ENCODE data around the gene FBXO31.
A peak's percentile ranks its signal among the peaks of the same experiment; 100 is the strongest.

The FBXO31 gene

DNA sequence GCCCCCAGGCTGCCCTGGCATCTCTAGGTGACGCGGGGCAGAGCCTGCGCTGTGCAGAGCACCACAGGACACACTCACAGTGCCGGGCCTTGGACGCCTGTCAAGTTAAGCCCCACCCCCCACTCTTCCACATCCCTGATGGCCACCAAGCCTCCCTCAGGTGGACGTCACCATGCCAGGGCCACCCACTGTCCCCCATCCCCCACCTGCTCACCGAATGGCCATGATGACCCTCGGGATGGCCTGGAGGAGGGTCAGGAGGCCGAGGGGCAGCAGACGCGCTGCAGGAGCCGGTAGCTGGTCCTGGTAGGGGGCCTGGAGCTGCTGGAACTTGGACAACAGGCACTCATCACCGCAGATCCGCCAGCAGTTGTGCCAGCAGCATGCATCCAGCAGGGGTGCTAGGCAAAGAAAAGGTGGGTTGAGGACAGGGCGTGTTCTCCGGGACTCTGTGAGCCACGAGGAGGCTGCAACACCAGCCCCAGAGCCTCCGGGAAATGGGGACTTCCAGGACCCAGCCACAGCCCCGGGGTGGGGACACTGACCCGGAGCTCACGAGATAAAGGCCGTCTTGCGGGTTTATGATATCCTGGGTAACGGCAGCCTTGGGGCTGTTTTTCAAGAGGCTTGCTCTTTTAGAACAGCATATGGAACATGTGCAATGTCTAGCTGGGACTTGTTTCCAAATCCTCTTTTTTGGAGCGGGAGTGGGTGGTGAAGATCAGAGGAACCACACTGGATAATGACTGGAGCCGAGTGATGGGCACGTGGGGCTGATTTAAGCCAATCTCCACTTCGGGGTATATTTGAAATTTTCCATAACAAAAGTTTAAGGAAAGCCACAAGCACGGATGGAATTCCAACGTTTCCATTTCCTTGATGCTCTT, 77.8 kb downstream of the FBXO31 start:
- no peak for TF ChIP-seq POLR2A (IDR thresholded peaks at IDR 0.05; ENCODE audit: low read depth, low read length)
- no peak for TF ChIP-seq TAF1 (IDR thresholded peaks at IDR 0.05; ENCODE audit: borderline replicate concordance, low read depth, low read length)
- TF ChIP-seq POLR2AphosphoS5 (IDR thresholded peaks at IDR 0.05; ENCODE audit: low read depth, low read length): no peak
- DNase-seq (ENCODE audit: insufficient read length) (no peak), FAIRE-seq (no peak)

DNA sequence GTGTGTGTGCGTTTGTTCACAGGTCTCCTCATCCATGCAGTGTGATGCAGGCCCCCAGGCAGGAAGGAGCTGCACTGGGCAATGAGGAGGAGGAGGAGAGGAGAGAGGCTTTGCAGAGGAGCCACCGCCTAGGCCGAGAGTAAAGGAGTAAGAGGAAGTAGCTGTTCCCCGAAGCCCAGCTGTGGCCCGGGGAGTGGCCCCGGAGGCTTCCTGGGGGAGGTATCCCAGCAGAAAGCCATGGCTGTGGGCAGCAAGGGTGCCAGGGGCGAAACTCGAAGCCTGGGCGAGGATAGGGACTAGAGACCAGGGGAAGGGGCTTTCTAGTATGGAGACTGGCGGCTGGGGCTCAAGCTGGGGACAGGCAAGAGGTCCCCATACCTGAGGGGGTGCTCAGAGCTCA, 78.6 kb downstream of the FBXO31 start:
- FAIRE-seq (no peak), DNase-seq (ENCODE audit: insufficient read length) (no peak)
- TF ChIP-seq POLR2AphosphoS5 (IDR thresholded peaks at IDR 0.05; ENCODE audit: low read depth, low read length) (no peak), TAF1 (IDR thresholded peaks at IDR 0.05; ENCODE audit: borderline replicate concordance, low read depth, low read length) (no peak), POLR2A (IDR thresholded peaks at IDR 0.05; ENCODE audit: low read depth, low read length) (no peak)

- no peak for FAIRE-seq
- no peak for DNase-seq (ENCODE audit: insufficient read length)
- TF ChIP-seq TAF1 (IDR thresholded peaks at IDR 0.05; ENCODE audit: borderline replicate concordance, low read depth, low read length) (no peak), POLR2A (IDR thresholded peaks at IDR 0.05; ENCODE audit: low read depth, low read length) (no peak)
Observed at GRCh38 chr16:87303962-87304521, 79.5 kb downstream of the FBXO31 start.

- DNase-seq (ENCODE audit: insufficient read length) (no peak), FAIRE-seq (no peak)
- no peak for TF ChIP-seq POLR2A (IDR thresholded peaks at IDR 0.05; ENCODE audit: low read depth, low read length)
- no peak for TF ChIP-seq POLR2AphosphoS5 (IDR thresholded peaks at IDR 0.05; ENCODE audit: low read depth, low read length)
- TF ChIP-seq TAF1 (IDR thresholded peaks at IDR 0.05; ENCODE audit: borderline replicate concordance, low read depth, low read length): no peak
Observed at GRCh38 chr16:87303431-87303930, 80.1 kb downstream of the FBXO31 start.

- FAIRE-seq (no peak), DNase-seq (ENCODE audit: insufficient read length) (no peak)
- TF ChIP-seq POLR2A (IDR thresholded peaks at IDR 0.05; ENCODE audit: low read depth, low read length) (no peak), TAF1 (IDR thresholded peaks at IDR 0.05; ENCODE audit: borderline replicate concordance, low read depth, low read length) (no peak), POLR2AphosphoS5 (IDR thresholded peaks at IDR 0.05; ENCODE audit: low read depth, low read length) (no peak)
Observed at GRCh38 chr16:87298857-87299465, 84.6 kb downstream of the FBXO31 start.

GRCh38 chr16:87297918-87298631, 85.5 kb downstream of the FBXO31 start:
- DNase-seq (ENCODE audit: insufficient read length) (peak; percentile 51), FAIRE-seq (no peak)
- TF ChIP-seq POLR2AphosphoS5 (IDR thresholded peaks at IDR 0.05; ENCODE audit: low read depth, low read length) (no peak), POLR2A (IDR thresholded peaks at IDR 0.05; ENCODE audit: low read depth, low read length) (no peak), TAF1 (IDR thresholded peaks at IDR 0.05; ENCODE audit: borderline replicate concordance, low read depth, low read length) (no peak)

DNA sequence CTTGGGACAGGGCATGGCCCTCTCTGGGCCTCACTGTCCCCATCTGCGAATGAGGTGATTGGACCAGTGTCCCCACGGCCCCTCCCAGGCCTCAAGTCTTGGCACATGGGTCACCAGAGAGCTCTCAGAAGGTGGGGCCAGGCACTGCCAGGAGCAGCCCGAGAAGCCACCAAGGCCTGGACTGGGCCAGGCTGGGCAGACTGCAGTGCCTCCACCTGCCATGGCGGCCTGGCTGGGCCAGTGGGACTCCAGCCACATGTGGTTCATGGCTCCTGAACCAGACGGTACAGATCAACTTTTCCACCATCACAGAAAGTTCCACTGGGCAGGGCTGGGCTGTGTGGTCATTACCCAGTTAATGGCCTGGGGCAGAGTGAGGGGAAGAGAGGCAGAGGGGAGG, 86.2 kb downstream of the FBXO31 start:
- FAIRE-seq: no peak
- TF ChIP-seq POLR2AphosphoS5 (IDR thresholded peaks at IDR 0.05; ENCODE audit: low read depth, low read length) (no peak), POLR2A (IDR thresholded peaks at IDR 0.05; ENCODE audit: low read depth, low read length) (no peak), TAF1 (IDR thresholded peaks at IDR 0.05; ENCODE audit: borderline replicate concordance, low read depth, low read length) (no peak)
- no peak for DNase-seq (ENCODE audit: insufficient read length)

DNA sequence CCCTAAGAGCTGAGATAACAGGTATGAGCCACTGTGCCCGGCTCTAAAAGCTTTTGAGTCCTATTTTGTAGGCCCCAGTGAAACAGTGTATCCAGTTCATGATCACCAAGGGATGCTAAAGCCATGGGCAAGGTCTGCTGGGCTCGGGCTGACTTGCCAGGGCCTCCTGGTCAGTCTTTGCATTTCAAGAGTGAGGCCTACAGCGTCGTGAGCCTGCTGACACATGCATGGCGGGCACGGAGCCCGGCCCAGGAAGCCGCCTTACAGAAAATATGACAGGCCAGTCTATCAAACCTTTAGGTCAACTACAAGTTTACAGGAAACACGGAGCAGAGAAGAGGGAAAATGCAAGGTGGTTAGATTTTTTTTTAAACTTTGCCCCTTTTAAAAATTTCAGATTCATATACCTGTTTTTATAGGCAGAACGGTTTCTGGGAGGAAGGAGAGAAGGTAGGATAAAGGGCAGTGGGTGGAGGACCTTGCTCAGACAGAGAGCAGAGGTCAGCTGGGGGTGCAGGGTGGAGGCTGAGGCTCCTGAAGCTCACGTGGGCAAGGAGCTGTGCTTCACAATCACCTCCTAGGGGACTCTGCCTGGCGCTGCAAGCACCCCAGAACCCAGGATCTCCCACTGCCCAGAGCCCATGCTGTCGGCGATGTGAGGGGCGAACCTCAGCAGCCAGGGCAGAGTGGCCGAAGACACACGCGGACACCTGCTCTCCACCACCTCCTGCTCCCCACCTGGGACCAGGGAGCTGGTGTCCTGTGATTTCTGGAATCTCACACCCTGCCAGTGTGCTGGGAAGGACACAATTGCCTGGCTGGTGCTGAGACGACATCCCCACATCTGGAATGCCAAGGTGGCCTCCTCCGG, 87.7 kb downstream of the FBXO31 start:
- TF ChIP-seq TAF1 (IDR thresholded peaks at IDR 0.05; ENCODE audit: borderline replicate concordance, low read depth, low read length) (no peak), POLR2AphosphoS5 (IDR thresholded peaks at IDR 0.05; ENCODE audit: low read depth, low read length) (no peak), POLR2A (IDR thresholded peaks at IDR 0.05; ENCODE audit: low read depth, low read length) (no peak)
- no peak for FAIRE-seq
- DNase-seq (ENCODE audit: insufficient read length): no peak

DNA sequence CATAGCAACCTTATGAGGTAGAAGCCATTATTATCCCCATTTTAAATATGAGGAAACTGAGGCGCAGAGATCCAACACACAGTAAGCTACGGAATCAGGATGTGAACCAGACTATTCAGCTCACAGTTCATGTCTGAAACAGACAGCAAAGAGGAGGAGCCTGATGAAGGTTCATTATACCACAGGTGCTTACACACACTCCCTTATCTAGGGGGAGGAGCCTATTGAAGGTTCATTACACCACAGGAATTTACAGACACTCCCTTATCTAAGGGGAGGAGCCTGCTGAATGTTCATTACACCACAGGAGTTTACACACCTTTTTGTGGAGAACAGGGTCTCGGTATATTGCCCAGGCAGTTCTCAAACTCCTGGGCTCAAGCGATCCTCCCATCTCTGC, 88.3 kb downstream of the FBXO31 start:
- DNase-seq (ENCODE audit: insufficient read length) (no peak), FAIRE-seq (no peak)
- TF ChIP-seq TAF1 (IDR thresholded peaks at IDR 0.05; ENCODE audit: borderline replicate concordance, low read depth, low read length): no peak
- TF ChIP-seq POLR2AphosphoS5 (IDR thresholded peaks at IDR 0.05; ENCODE audit: low read depth, low read length): no peak
- TF ChIP-seq POLR2A (IDR thresholded peaks at IDR 0.05; ENCODE audit: low read depth, low read length): no peak

GRCh38 chr16:87293990-87294389, 89.6 kb downstream of the FBXO31 start:
- DNase-seq (ENCODE audit: insufficient read length): no peak
- FAIRE-seq: no peak
- TF ChIP-seq TAF1 (IDR thresholded peaks at IDR 0.05; ENCODE audit: borderline replicate concordance, low read depth, low read length) (no peak), POLR2A (IDR thresholded peaks at IDR 0.05; ENCODE audit: low read depth, low read length) (no peak), POLR2AphosphoS5 (IDR thresholded peaks at IDR 0.05; ENCODE audit: low read depth, low read length) (no peak)

All from GM12892 (cell line).